Measurements from ENCODE around the gene MED14. TPM values are rescaled to one million over a fixed set of nuclear protein-coding genes. Genes with fewer than 3 reads are reported as not detected.
A peak's percentile ranks its signal among the peaks of the same experiment; 100 is the strongest.

The MED14 gene
- total RNA-seq, 1 donor from 2014 or later = 35.2 TPM

DNA sequence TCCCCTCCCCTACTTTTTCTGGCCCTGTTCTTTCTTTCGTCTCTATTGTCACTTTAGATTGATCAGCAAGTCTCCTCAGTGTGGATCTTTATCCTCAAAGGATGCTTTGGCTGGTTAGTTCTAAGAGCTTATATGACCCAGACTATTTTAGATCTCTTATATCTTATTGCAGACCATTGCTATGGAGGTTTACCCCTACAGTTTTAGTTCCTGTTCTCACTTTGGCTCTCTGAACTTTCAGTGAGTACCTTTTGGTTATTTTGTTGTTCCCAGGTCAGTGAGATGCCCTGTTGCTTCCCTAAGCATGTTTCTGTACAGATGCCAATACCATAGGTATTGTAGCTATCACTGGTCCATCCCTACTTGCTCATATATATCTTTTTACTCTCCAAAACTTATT is 24.0 kb upstream of the MED14 start:
- Histone ChIP-seq H3K4me3 (no peak overlapping the region), H3K4me1 (no peaks in the 10 kb centered on the region), H3K9me3 (no peaks in the 10 kb centered on the region), H3K27ac (no peak overlapping the region), H3K27me3 (no peaks in the 10 kb centered on the region), H3K36me3 (no peaks in the 10 kb centered on the region)
- DNase-seq = no peak
- TF ChIP-seq, protein P1, sequence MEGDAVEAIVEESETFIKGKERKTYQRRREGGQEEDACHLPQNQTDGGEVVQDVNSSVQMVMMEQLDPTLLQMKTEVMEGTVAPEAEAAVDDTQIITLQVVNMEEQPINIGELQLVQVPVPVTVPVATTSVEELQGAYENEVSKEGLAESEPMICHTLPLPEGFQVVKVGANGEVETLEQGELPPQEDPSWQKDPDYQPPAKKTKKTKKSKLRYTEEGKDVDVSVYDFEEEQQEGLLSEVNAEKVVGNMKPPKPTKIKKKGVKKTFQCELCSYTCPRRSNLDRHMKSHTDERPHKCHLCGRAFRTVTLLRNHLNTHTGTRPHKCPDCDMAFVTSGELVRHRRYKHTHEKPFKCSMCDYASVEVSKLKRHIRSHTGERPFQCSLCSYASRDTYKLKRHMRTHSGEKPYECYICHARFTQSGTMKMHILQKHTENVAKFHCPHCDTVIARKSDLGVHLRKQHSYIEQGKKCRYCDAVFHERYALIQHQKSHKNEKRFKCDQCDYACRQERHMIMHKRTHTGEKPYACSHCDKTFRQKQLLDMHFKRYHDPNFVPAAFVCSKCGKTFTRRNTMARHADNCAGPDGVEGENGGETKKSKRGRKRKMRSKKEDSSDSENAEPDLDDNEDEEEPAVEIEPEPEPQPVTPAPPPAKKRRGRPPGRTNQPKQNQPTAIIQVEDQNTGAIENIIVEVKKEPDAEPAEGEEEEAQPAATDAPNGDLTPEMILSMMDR (IDR thresholded peaks at IDR 0.05) = no peak
- intact Hi-C loops (cut with DNase I) = no loop called here
- ATAC-seq = no peak

DNA sequence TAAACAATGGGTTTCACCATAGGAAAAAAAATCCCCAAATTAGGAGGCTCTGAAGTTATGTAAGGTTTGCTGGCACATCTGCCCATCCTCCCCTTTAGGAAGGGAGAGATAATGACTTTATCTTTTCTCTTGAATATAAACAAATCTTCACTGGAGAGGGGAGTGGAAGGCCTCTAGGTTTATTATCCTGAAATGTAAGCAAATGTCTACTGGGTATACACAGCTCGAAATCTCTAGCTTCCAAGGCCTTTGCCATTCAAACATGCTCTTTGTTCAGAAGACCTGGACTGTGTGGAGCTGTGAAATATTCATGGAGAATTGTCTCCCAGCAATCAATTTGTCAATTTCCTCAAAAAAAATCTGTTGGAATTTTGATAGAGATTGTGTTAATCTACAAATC is 21.7 kb upstream of the MED14 start:
- DNase-seq (no peak), ATAC-seq (no peak)
- no peaks in the 10 kb centered on the region for H3K27me3 ChIP-seq
- no peaks in the 10 kb centered on the region for H3K4me1 ChIP-seq
- H3K9me3 ChIP-seq = no peaks in the 10 kb centered on the region
- TF ChIP-seq, protein P1 (IDR thresholded peaks at IDR 0.05) = no peak
- no peaks in the 10 kb centered on the region for H3K36me3 ChIP-seq
- intact Hi-C loops (cut with DNase I) = no loop called here
- H3K27ac ChIP-seq = no peak overlapping the region
- no peak overlapping the region for H3K4me3 ChIP-seq

DNA sequence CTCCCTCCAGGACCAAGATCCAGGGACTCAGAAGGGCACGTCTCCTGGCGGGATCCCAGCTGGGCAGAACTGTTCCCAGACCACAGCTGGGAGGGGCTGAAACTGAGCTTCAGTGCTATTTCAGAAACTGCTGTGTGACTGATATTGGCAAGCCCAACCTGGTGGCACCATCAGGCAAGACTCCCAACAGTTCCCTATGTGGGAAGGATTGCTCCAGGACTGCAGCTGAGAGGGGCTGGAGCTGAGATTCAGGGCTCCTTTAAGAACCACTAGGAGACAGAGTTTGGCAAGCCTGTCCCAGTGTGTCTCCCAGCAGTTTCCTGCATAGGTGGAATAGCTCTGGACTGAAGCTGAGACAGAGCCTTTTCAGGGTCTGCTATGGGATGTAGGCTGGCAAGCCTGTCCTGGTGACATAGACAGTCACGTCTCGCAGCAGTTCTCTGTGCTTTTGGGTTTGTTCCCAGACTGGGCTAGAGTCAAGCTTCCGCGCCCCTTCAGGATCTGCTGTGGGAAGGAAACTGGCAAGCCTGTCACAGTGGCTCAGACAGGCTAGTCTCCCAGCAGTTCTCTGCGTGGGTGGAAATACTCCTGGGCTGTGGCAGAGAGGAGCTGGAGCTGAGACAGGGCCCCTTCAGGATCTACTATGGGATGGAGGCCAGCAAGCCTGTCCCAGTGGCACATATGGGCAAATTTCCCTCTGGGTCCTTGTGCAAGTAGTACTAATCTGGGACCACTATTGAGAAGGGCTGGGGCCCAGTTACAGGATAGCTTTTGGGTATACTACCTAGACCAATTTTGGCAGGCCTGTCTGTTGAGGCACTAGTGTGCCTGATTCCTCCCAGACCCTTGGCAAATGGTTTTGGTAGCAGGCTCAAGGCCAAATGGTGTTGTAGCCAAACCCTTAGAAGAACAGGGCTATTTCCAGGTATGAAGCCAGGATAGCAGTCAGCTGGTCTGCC is 20.2 kb upstream of the MED14 start:
- TF ChIP-seq, protein P1 (IDR thresholded peaks at IDR 0.05) = no peak
- ATAC-seq = no peak

DNA sequence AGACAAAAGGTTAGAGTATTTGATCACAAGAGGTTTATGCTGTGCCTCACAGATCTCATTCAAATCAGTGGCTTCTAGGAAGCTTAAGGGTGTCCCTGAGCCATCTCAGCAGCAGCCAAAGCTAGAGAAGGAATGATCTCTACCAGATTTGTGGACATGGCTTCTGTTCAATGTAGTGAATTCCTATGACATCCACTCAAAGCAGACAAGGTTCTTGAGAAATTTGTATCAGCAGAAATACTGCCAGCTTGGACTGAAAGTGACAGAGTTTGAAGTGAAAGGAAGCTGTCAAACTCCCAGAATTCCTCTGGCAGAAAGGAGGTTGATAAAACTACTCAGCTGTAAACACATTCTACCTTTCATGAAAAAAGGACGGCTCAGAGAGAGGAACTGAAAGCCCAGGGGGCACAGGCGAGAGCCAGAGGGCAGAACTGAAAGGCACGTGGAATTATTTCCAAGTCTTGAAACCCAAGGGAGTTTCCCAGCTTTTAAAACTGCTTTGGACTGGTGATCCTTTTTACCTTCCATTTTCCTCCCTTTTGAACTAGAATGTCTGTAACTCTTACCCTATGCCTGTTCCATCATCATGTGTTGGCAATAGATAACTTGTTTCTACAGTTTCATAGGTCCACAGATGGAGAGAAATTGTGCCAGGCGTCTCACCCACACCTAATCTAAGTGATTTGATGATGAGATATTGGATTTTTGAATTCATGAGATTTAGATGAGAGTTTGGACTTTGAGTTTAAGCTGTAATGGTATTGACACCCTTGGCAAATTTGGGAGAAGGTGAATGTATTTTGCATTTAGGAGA is 14.5 kb upstream of the MED14 start:
- Histone ChIP-seq H3K27me3 (no peaks in the 10 kb centered on the region), H3K36me3 (no peaks in the 10 kb centered on the region), H3K4me1 (no peaks in the 10 kb centered on the region), H3K4me3 (no peak overlapping the region), H3K9me3 (no peaks in the 10 kb centered on the region), H3K27ac (peak overlapping the region; percentile 24)
- TF ChIP-seq, protein P1 (IDR thresholded peaks at IDR 0.05) = no peak
- intact Hi-C loops (cut with DNase I) = no loop called here
- DNase-seq (no peak), ATAC-seq (no peak)

More for the DNA sequence above, 20.2 kb upstream of the MED14 start:
- H3K27ac ChIP-seq = no peak overlapping the region
- H3K4me1 ChIP-seq = no peaks in the 10 kb centered on the region
- intact Hi-C loops (cut with DNase I) = no loop called here
- H3K27me3 ChIP-seq = no peaks in the 10 kb centered on the region
- H3K36me3 ChIP-seq = no peaks in the 10 kb centered on the region
- H3K9me3 ChIP-seq = no peaks in the 10 kb centered on the region
- no peak for DNase-seq
- H3K4me3 ChIP-seq = no peak overlapping the region

DNA sequence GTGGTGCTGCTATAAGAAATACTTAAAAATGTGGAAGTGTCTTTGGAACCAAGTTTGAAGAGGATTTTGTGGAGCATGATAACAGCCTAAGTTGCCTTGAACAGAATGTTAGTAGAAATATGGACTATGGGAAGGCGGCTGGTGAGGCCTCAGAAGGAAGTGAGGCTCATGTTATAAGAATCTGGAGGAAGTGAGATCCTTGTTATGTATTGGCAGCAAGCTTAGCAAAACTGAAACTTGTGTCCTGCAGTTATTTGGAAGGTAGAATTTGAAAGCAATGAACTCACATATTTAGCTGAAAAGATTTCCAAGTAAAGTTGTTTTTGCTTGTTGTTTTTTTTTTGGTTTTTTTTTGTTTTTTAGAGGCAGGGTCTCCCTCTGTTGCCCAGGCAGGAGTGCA is 13.6 kb upstream of the MED14 start:
- DNase-seq = no peak
- intact Hi-C loops (cut with DNase I) = no loop called here
- TF ChIP-seq, protein P1 (IDR thresholded peaks at IDR 0.05) = no peak
- ATAC-seq = no peak
- H3K4me3 ChIP-seq = no peak overlapping the region
- no peaks in the 10 kb centered on the region for H3K4me1 ChIP-seq
- no peaks in the 10 kb centered on the region for H3K9me3 ChIP-seq
- no peak overlapping the region for H3K27ac ChIP-seq
- no peaks in the 10 kb centered on the region for H3K27me3 ChIP-seq
- H3K36me3 ChIP-seq = no peaks in the 10 kb centered on the region

All from upper lobe of right lung (tissue), 1 donor.